Upper lobe of left lung (tissue), 4 donors: ENCODE measurements around the gene WDR35.

Experiments
- CTCF ChIP-seq, 6 experiments: fragments of 450-650 bp in 4 of 6; fragments of 200-600 bp in 2 of 6; sonication (generic) in 2 of 6; IDR thresholded peaks; one replicate each; pipeline ENCODE4 v1.5.1; 2016 to 2019; ENCODE audit warnings: antibody characterized with exemption in 6 of 6
- EP300 ChIP-seq, 4 donors: sonication (generic); formaldehyde crosslinking; IDR thresholded peaks; one replicate each; pipeline ENCODE4 v1.5.1; 2017; ENCODE audit warnings: antibody characterized with exemption in 4 of 4, control low read depth in 2 of 4
- POLR2A ChIP-seq, 4 donors: fragments of 450-650 bp; IDR thresholded peaks; one replicate each; pipeline ENCODE4 v1.5.1; 2016 to 2017; ENCODE audit warnings: antibody characterized with exemption in 4 of 4, mild to moderate bottlenecking in 2 of 4

GRCh38 chr2:19932928-19933327 is 57.0 kb downstream of the WDR35 start:
- TF ChIP-seq CTCF (IDR thresholded peaks at IDR 0.05) (no peak), EP300 (IDR thresholded peaks at IDR 0.05) (no peak), POLR2A (IDR thresholded peaks at IDR 0.05) (no peak)
